ENCODE measurements around the gene PRICKLE2.

- TF ChIP-seq, protein P1, sequence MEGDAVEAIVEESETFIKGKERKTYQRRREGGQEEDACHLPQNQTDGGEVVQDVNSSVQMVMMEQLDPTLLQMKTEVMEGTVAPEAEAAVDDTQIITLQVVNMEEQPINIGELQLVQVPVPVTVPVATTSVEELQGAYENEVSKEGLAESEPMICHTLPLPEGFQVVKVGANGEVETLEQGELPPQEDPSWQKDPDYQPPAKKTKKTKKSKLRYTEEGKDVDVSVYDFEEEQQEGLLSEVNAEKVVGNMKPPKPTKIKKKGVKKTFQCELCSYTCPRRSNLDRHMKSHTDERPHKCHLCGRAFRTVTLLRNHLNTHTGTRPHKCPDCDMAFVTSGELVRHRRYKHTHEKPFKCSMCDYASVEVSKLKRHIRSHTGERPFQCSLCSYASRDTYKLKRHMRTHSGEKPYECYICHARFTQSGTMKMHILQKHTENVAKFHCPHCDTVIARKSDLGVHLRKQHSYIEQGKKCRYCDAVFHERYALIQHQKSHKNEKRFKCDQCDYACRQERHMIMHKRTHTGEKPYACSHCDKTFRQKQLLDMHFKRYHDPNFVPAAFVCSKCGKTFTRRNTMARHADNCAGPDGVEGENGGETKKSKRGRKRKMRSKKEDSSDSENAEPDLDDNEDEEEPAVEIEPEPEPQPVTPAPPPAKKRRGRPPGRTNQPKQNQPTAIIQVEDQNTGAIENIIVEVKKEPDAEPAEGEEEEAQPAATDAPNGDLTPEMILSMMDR (optimal IDR thresholded peaks at IDR 0.05 in 1 of 3, IDR thresholded peaks at IDR 0.05 in 1 of 3, conservative IDR thresholded peaks at IDR 0.05 in 1 of 3; ENCODE audit: extremely low read depth in 1 of 3, insufficient read depth in 2 of 3, low read length in 3 of 3), result no peak
- no peak for TF ChIP-seq EZH2 (IDR thresholded peaks at IDR 0.05; ENCODE audit: low read length)
Measured at GRCh38 chr3:64179860-64180259, 45.4 kb downstream of the PRICKLE2 start.
